ENCODE measurements around the gene DCAF10.
"Not testable (repeated sequence)": the region's sequence is repeated elsewhere in the genome, so short reads cannot be mapped to it uniquely, and the experiment has no call there.

The DCAF10 gene

DNA sequence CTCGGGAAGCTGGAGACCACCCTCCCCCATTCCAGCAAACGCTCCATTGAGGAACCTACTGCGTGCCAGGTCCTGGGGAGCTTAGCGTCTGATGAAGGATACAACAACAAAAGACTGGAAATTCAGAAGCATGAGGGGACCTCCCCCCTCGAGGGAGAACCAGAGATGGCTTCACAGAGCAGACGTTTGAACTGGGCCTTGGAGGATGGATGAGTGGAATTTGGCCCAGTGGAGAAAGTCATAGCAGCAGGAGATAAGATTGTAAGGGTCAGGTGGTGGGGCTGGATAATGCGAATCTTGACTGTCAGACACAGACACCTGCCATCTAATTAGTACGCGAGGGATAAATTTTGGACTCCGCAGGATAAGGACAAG lies 104.5 kb downstream of the DCAF10 start:
- no peaks in the 10 kb centered on the region for H3K9me3 Mint-ChIP-seq (ENCODE audit: low read depth)
- peak overlapping the region; percentile 3 for H3K27ac Mint-ChIP-seq
- H3K27me3 Mint-ChIP-seq, result no peaks in the 10 kb centered on the region
- peak overlapping the region; percentile 89 for H3K4me3 Mint-ChIP-seq
- no peaks in the 10 kb centered on the region for H3K36me3 Mint-ChIP-seq
- H3K4me1 Mint-ChIP-seq (ENCODE audit: low read depth), result peaks cover 26% of the 10 kb centered on the region

DNA sequence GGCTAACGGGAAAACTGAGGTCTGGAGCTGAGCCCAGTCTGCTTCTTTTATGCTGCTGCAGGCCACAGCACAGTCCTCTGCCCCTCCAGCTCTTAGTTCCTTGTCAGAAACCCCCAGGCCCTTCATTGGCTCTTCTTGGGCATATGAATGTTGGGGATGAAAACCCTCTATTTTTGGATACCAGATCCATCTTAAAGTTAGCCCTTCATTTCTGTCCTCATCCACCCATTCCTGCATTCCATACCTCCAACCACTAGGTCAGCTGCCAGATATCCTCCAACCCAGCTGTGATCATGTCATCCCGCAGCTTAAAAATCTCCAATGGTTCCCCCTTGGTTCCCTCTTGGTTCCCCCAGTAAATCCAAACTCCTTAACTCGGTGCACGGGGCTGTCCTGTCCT lies 105.2 kb downstream of the DCAF10 start:
- no peaks in the 10 kb centered on the region for H3K9me3 Mint-ChIP-seq (ENCODE audit: low read depth)
- H3K36me3 Mint-ChIP-seq, result no peaks in the 10 kb centered on the region
- H3K4me3 Mint-ChIP-seq, result no peak overlapping the region
- H3K27ac Mint-ChIP-seq, result no peak overlapping the region
- H3K4me1 Mint-ChIP-seq (ENCODE audit: low read depth), result peaks cover 23% of the 10 kb centered on the region
- no peaks in the 10 kb centered on the region for H3K27me3 Mint-ChIP-seq

DNA sequence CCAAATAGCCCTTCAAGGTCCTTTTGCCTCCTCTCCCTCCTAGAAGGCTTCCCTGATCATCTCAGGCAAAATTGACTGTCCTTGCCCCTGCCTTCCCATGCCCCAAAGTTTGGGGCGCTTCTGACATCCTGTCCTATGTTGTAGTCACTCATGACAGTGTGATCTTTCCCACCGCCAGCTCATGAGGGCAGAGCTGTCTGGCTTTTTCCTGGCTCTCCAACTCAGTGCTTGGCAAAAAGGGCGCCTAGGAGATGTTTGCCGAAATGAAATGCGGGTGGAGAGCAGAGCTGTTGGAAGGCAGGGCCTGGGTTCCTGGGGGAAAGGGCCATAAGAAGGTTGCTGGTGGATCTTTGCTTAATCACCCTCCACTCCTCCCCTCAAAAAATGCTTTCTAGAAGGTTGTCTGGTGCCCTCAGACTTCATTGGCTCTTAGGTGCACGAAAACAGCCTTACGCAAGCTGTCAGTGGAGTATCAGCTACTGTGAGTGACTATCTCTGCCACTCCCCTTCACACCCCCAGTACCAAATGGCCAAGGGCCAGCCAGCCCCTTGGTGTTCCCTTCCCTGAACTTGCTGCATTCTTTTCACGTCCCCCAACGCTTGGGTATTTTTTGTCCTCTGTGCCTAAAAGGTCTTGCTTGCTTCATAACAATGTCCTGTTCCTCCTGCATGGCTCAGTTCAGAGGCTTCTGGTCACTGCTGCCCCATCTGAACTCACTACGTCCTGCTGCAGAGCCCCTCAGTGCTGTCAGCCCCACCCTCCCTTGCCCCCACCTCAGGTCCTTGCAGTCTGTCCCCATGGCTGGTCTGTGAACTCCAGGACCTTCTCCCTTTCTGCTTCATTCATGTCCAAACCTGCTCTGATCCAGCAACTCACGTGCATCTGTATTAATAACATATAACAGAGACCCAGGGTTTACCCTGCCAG lies 106.0 kb downstream of the DCAF10 start:
- Mint-ChIP-seq H3K27ac (no peak overlapping the region), H3K36me3 (no peaks in the 10 kb centered on the region), H3K4me3 (peak overlapping the region; percentile 46), H3K27me3 (no peaks in the 10 kb centered on the region), H3K4me1 (ENCODE audit: low read depth) (peaks cover 22% of the 10 kb centered on the region), H3K9me3 (ENCODE audit: low read depth) (no peaks in the 10 kb centered on the region)

DNA sequence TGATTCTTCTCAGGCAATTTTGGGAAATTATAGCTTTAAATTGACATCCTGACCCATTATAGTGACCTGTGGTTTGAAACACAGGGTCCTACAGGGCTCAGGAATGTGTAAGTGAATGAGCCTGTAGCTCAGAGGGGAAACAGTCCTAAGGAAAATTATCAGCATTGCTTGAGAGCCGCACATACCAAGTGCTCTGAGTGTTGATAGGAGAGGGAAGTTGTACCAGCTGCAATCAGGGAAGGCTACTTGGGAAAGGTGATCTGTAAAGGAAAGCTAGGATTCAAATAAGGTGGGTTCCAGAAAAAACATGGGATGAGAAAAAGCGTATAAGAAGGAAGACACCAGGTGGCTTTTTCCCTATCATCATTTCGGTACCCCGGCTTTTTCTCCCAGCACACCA lies 107.7 kb downstream of the DCAF10 start:
- Mint-ChIP-seq H3K36me3 (no peaks in the 10 kb centered on the region), H3K27me3 (no peaks in the 10 kb centered on the region), H3K27ac (no peak overlapping the region), H3K9me3 (ENCODE audit: low read depth) (no peaks in the 10 kb centered on the region), H3K4me1 (ENCODE audit: low read depth) (peaks cover 7% of the 10 kb centered on the region), H3K4me3 (no peak overlapping the region)

DNA sequence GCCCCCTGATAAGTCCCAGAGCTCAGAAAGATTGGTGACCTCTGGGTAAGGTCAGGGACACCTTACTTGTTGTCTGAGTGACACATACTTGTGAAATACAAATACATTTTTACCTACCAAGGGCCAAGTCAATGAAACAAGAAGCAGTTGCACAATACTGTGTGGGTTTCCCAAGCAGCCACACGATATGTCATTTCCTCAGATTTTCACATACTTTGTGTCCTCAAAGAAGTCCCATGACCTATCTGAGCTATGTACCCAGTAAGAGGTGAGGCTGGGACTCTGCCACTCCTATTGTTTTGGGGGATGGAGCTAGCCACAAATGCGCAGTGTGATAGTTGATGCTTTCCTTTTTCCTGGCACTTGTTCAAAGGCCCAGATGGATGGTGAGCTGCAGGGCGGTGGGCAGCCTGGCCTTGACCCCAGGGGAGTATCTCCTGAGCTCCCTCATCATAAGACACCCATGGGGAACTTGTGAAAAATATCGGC lies 108.1 kb downstream of the DCAF10 start:
- Mint-ChIP-seq H3K27me3 (peaks cover 1% of the 10 kb centered on the region), H3K36me3 (no peaks in the 10 kb centered on the region), H3K4me3 (no peak overlapping the region), H3K27ac (no peak overlapping the region), H3K4me1 (ENCODE audit: low read depth) (peaks cover 7% of the 10 kb centered on the region), H3K9me3 (ENCODE audit: low read depth) (no peaks in the 10 kb centered on the region)

DNA sequence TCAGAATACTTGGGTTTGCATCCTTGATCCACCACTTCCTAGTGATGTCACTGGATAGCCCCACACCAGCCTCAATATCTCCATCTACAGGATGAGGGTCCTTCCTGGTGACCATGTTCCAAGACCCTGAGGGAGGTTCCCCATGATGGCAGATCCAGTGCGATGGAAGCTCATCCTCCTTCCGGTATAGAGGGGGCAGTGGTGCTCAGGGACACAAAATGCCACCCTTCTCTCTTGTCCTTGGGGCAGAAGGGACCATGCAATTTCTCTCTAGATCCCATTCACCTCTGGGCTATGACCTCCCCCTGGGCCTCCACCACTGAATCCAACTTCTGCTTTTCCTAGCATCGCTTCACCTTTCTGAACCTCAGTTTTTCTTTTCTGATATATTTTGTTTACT lies 108.7 kb downstream of the DCAF10 start:
- Mint-ChIP-seq H3K4me3 (no peak overlapping the region), H3K9me3 (ENCODE audit: low read depth) (no peaks in the 10 kb centered on the region), H3K27me3 (peaks cover 1% of the 10 kb centered on the region), H3K36me3 (no peaks in the 10 kb centered on the region), H3K4me1 (ENCODE audit: low read depth) (peaks cover 7% of the 10 kb centered on the region), H3K27ac (no peak overlapping the region)

DNA sequence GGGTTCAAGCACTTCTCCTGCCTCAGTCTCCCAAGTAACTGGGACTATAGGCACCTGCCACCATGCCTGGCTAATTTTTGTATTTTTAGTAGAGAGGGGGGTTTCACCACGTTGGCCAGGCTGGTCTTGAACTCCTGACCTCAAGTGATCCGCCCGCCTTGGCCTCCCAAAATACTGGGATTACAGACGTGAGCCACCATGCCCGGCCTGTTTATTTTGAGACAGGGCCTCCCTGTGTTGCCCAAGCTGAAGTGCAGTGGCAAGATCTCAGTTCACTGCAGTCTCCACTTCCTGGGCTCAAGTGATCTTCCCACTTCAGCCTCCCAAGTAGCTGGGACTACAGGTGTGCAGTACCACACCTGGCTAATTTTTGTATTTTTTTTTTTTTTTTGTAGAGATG lies 109.2 kb downstream of the DCAF10 start:
- not testable (repeated sequence) for H3K27ac Mint-ChIP-seq; H3K9me3 Mint-ChIP-seq (ENCODE audit: low read depth); H3K4me3 Mint-ChIP-seq; H3K36me3 Mint-ChIP-seq; H3K4me1 Mint-ChIP-seq (ENCODE audit: low read depth); H3K27me3 Mint-ChIP-seq

DNA sequence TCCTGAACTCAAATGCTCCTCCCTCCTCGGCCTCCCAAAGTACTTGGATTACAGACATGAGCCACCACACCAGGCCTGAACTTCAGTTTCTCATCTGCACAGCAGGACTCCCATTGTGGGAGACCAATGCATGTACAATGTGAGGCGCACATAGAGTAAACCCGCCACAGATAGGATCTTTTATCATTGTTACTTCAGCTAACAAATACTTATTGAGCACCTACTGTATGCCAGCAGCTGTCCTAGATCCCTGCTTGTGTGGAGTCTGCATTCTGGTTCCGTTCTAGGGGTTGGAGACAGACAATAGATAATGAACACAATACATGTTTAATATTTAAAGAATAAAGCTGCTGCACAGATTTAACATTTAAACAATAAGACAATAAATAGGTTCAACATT lies 109.7 kb downstream of the DCAF10 start:
- H3K27ac Mint-ChIP-seq, result no peak overlapping the region
- no peaks in the 10 kb centered on the region for H3K4me1 Mint-ChIP-seq (ENCODE audit: low read depth)
- H3K9me3 Mint-ChIP-seq (ENCODE audit: low read depth), result no peaks in the 10 kb centered on the region
- H3K36me3 Mint-ChIP-seq, result no peaks in the 10 kb centered on the region
- H3K27me3 Mint-ChIP-seq, result peaks cover 1% of the 10 kb centered on the region
- H3K4me3 Mint-ChIP-seq, result no peak overlapping the region

DNA sequence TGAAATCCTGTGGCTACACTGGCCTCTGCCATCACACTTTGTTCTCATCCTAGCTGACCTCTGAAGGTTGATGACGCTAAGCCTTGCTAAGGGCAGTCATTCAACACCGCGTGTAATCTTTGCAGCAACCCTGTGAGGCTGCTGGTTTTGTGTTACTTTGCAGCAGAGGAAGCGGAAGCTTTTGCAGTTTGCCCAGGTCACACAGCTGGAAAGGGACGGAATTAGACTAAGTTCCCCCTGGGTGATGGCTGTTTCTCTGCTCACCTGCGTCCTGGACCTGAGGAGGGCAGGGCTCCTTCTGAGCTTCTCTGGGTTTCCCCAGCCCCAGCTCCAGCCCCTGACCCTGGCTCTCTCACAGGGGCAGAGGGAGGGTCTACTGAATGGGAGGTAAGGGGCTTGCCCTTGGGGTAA lies 110.7 kb downstream of the DCAF10 start:
- Mint-ChIP-seq H3K4me3 (no peak overlapping the region), H3K36me3 (no peaks in the 10 kb centered on the region), H3K27ac (no peak overlapping the region), H3K27me3 (peaks cover 1% of the 10 kb centered on the region), H3K9me3 (ENCODE audit: low read depth) (no peaks in the 10 kb centered on the region), H3K4me1 (ENCODE audit: low read depth) (no peaks in the 10 kb centered on the region)

DNA sequence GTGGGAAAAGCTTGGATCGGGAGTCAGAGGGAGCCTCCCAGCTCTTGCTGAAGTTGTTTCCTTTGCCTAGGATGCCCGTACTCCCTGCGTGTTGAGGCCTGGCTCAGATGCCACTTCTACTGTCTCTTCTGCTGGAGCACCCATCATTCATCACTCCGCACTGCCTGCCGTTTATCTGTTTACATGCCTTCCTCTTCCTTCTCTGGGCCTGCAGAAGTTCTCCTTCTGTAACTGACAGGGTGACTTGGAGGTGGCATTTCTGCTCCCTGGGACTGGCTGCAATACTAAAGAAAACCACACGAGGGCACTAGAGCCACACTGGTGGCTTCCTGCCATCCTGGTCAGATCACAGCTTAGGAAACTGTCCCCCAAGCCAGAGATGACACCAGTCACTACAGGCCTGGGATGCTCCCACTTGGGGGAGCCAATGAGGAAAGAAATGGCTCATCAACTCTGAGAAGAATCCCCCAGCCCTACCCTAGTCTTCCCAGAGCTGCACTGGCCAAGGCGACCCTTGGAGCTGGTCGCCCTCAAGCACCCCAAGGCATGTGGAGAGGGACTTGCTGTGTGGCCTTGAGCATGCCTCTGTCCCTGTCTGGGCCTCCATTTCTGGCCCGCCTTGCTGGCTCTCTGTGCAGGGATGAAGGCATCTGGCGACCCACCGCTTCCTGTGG lies 113.0 kb downstream of the DCAF10 start:
- Mint-ChIP-seq H3K4me3 (no peak overlapping the region), H3K4me1 (ENCODE audit: low read depth) (no peaks in the 10 kb centered on the region), H3K27ac (no peak overlapping the region), H3K9me3 (ENCODE audit: low read depth) (no peaks in the 10 kb centered on the region), H3K36me3 (no peaks in the 10 kb centered on the region), H3K27me3 (peaks cover 1% of the 10 kb centered on the region)

DNA sequence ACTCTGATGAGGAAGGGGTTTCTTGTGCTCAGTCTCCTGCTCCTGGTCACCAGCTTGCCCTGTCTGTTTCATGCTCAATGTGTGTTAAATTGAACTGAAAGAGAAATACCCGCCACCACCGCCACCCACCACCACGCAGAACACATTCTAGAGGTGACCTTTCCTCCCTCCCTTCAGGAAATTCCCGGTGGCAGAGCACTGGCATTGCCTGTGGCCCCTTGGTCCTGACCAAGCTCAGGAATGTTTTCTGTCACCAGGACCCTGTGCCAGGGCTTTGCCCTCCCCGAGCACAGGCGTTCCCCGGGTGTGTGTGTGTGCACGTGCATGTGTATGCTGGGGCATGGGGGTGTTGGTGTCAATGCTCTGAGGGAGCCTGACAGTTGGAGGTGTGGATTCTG lies 113.6 kb downstream of the DCAF10 start:
- no peaks in the 10 kb centered on the region for H3K4me1 Mint-ChIP-seq (ENCODE audit: low read depth)
- no peaks in the 10 kb centered on the region for H3K36me3 Mint-ChIP-seq

DNA sequence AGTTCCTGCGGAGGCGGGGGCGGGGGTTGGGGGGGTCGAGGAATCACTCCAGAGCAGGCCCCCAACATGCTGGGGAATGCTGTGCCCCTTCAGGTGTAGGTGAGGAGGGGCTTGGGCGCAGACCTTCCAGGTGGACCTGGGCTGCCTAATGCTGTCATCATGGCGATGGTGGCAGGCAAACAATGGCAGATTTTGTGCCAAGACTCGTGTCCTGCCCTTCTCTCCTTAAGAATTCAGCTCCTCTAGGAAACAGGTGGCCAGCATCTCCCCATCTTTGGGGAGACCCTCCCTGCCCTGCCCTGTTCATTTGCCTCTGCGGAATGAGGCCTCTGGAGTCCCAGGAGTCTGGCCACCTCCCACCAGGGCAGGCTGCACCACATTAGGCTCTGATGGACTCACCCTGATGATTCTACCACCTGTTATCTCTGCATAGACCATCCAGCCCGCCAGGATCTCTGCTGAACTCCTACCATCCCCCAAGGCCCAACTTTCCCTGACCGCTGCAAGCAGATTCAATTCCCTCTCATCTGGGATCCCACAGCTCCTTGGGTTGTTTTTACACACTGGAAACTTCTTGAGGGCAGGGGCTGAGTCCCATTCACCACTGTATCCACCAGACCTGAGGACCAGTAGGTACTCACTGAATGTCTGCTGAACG lies 114.2 kb downstream of the DCAF10 start:
- Mint-ChIP-seq H3K36me3 (no peaks in the 10 kb centered on the region), H3K27me3 (peaks cover 1% of the 10 kb centered on the region), H3K4me3 (no peak overlapping the region), H3K4me1 (ENCODE audit: low read depth) (no peaks in the 10 kb centered on the region), H3K27ac (no peak overlapping the region), H3K9me3 (ENCODE audit: low read depth) (no peaks in the 10 kb centered on the region)

More for the DNA sequence above, 113.6 kb downstream of the DCAF10 start:
- Mint-ChIP-seq H3K27ac (no peak overlapping the region), H3K4me3 (no peak overlapping the region), H3K27me3 (peaks cover 1% of the 10 kb centered on the region), H3K9me3 (ENCODE audit: low read depth) (no peaks in the 10 kb centered on the region)

DNA sequence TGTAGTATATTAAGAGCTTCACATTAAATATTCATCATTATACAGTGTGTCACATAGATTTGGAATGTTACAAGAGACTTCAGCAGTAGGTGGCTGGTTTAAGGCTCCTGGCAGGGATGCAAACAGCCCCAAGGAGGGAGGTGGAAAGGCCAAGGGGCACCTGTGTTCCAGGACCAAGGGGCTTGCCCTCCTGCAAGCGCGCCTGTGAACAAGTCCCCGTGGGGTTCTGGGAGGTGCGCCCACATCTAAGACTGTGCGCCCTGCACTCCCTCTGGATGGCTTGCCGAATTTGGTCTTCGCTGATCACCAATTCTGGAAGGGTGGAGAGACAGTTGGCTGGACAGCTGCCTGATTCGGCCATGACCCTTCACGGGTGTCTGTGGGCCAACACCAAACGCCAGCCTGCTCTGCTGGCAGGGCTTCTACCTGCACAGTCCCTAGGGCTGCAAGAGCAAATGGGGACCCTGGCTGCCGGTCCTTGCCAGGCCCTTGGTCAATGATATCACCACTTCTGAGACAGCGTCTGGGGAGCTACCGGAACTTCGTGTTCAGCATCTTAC lies 115.4 kb downstream of the DCAF10 start:
- H3K4me3 Mint-ChIP-seq, result no peak overlapping the region
- peaks cover 1% of the 10 kb centered on the region for H3K27me3 Mint-ChIP-seq
- H3K4me1 Mint-ChIP-seq (ENCODE audit: low read depth), result no peaks in the 10 kb centered on the region
- H3K27ac Mint-ChIP-seq, result no peak overlapping the region
- H3K36me3 Mint-ChIP-seq, result no peaks in the 10 kb centered on the region
- no peaks in the 10 kb centered on the region for H3K9me3 Mint-ChIP-seq (ENCODE audit: low read depth)

DNA sequence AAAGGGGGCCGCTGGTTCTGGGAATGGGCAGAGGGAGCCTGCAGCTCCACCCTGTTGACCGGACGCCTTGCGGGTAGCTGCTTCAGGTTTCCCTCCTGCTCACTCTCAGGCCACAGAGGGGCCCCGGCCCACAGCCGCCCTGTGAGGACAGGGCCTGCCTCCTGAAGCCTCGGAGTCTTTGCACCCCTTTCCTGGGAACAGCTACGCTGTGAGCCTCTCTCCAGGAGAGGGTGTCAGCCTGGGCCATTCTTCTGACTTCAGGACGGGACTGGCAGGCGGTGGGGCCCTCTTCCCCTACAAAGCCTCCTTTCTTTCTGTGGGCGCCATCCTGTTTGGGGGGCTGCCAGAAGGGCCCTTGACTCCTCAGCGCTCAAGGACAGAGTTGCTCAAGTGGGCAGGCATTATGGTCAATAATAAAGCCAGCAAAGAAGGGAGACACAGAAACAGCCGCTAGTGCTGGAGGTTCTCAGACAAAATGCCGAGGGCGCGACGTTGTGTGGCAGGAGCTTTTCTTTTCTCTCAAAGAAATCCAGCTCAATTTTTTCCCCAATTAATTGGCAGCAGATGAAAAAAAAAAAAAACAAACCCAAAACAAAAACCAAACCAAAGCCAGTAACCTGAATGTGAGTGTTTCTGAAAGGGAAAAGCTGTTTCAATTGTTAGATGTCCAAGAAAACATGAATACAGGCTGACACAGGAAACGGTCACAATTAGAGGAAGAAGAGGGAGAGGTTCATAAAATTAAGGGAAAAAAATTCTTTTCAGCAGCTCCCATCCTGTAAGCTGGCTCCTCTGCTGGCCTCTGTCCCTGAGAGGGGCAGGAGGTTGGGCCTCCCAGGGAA lies 116.1 kb downstream of the DCAF10 start:
- Mint-ChIP-seq H3K36me3 (no peaks in the 10 kb centered on the region), H3K27me3 (peaks cover 1% of the 10 kb centered on the region), H3K4me3 (no peak overlapping the region), H3K4me1 (ENCODE audit: low read depth) (no peaks in the 10 kb centered on the region), H3K9me3 (ENCODE audit: low read depth) (no peaks in the 10 kb centered on the region), H3K27ac (no peak overlapping the region)

All from activated naive CD8-positive, alpha-beta T cell (primary cell).